GM23248 (cell line): ENCODE measurements around the gene ETS1.

Source experiments
- EZH2 ChIP-seq: fragments of 200-600 bp; sonication (generic); IDR thresholded peaks from 2 replicates; pipeline ENCODE4 v1.6.1; 2018; ENCODE audit warnings: antibody characterized with exemption, mild to moderate bottlenecking; ENCODE audit not compliant: insufficient read depth, poor library complexity, severe bottlenecking
- EZH2phosphoT487 ChIP-seq: fragments of 200-600 bp; sonication (generic); IDR thresholded peaks from 2 replicates; pipeline ENCODE4 v1.6.1; 2018; ENCODE audit warnings: antibody characterized with exemption, moderate library complexity, mild to moderate bottlenecking, low read depth; ENCODE audit not compliant: insufficient read depth

- no peak for TF ChIP-seq EZH2
- TF ChIP-seq EZH2phosphoT487: no peak
Observed at GRCh38 chr11:128517451-128518230, 69.7 kb downstream of the ETS1 start.
